HepG2 (cell line): ENCODE measurements around the gene CACNG1. TPM values are rescaled to one million over a fixed set of nuclear protein-coding genes. Genes with fewer than 3 reads are reported as not detected.

ENCODE experiments used
- ATF7 ChIP-seq, 2 experiments: fragments of 450-650 bp in 1 of 2; sonication (generic) in 1 of 2; formaldehyde crosslinking in 1 of 2; IDR thresholded peaks; 2 replicates each; pipeline versions ENCODE4 v1.4.0 to v1.6.1; 2016 to 2020; ENCODE audit warnings: antibody characterized with exemption in 1 of 2, mild to moderate bottlenecking in 1 of 2, missing genetic modification reagents in 1 of 2
- ELK4 ChIP-seq: sonication (generic); formaldehyde crosslinking; IDR thresholded peaks from 2 replicates; pipeline ENCODE4 v1.9.0; 2021; ENCODE audit warnings: missing genetic modification reagents, borderline replicate concordance
- FOXO1 ChIP-seq: sonication (generic); formaldehyde crosslinking; IDR thresholded peaks from 2 replicates; pipeline ENCODE4 v1.4.0; 2020; ENCODE audit warnings: missing genetic modification reagents
- FOXO4 ChIP-seq: sonication (generic); formaldehyde crosslinking; conservative IDR thresholded peaks from 2 replicates; pipeline ENCODE4 v1.8.1; 2023; ENCODE audit warnings: missing genetic modification reagents
- MTA1 ChIP-seq: sonication (generic); formaldehyde crosslinking; IDR thresholded peaks from 2 replicates; pipeline ENCODE4 v1.4.0; 2020; ENCODE audit warnings: missing genetic modification reagents, mild to moderate bottlenecking, borderline replicate concordance
- MTF1 ChIP-seq: sonication (generic); formaldehyde crosslinking; IDR thresholded peaks from 2 replicates; pipeline ENCODE4 v1.5.0; 2020; ENCODE audit warnings: missing genetic modification reagents
- NCOR1 ChIP-seq: fragments of 200-600 bp; sonication (generic); IDR thresholded peaks from 2 replicates; pipeline ENCODE4 v1.7.0; 2017; ENCODE audit warnings: antibody characterized with exemption, low read length, borderline replicate concordance
- ONECUT2 ChIP-seq: sonication (generic); formaldehyde crosslinking; IDR thresholded peaks from 2 replicates; pipeline ENCODE4 v1.4.0; 2020; ENCODE audit warnings: missing genetic modification reagents
- PRDM4 ChIP-seq: sonication (generic); formaldehyde crosslinking; IDR thresholded peaks from 2 replicates; pipeline ENCODE4 v1.9.0; 2021; ENCODE audit warnings: missing genetic modification reagents, borderline replicate concordance
- RELA ChIP-seq: sonication (generic); formaldehyde crosslinking; IDR thresholded peaks from 2 replicates; pipeline ENCODE4 v1.4.0; 2020; ENCODE audit warnings: missing genetic modification reagents
- SCMH1 ChIP-seq: sonication (generic); formaldehyde crosslinking; IDR thresholded peaks from 2 replicates; pipeline ENCODE4 v1.9.0; 2021; ENCODE audit warnings: missing genetic modification reagents, mild to moderate bottlenecking, borderline replicate concordance
- SP1 ChIP-seq, 2 experiments: fragments of 450-650 bp in 1 of 2; sonication (generic) in 1 of 2; formaldehyde crosslinking in 1 of 2; IDR thresholded peaks; 2 replicates each; pipeline versions ENCODE4 v1.4.0 to v1.6.1; 2016 to 2020; ENCODE audit warnings: missing genetic modification reagents in 1 of 2
- SSRP1 ChIP-seq: IDR thresholded peaks from 2 replicates; pipeline ENCODE4 v1.6.1; 2016; ENCODE audit warnings: control low read depth
- ZBTB38 ChIP-seq: sonication (generic); formaldehyde crosslinking; IDR thresholded peaks from 2 replicates; pipeline ENCODE4 v1.5.1; 2020; ENCODE audit warnings: mild to moderate bottlenecking, missing genetic modification reagents
- ZFP36L2 ChIP-seq: sonication (generic); formaldehyde crosslinking; IDR thresholded peaks from 2 replicates; pipeline ENCODE4 v1.4.0; 2020; ENCODE audit warnings: missing genetic modification reagents
- ZNF10 ChIP-seq: sonication (generic); formaldehyde crosslinking; IDR thresholded peaks from 2 replicates; pipeline ENCODE4 v1.4.0; 2020; ENCODE audit warnings: mild to moderate bottlenecking, low read depth, missing genetic modification reagents, borderline replicate concordance
- ZNF207 ChIP-seq: fragments of 450-650 bp; IDR thresholded peaks from 2 replicates; pipeline ENCODE4 v1.6.1; 2016; ENCODE audit warnings: antibody characterized with exemption, borderline replicate concordance
- ZNF280D ChIP-seq: sonication (generic); formaldehyde crosslinking; IDR thresholded peaks from 2 replicates; pipeline ENCODE4 v1.5.1; 2020; ENCODE audit warnings: mild to moderate bottlenecking, missing genetic modification reagents
- ZNF335 ChIP-seq: sonication (generic); formaldehyde crosslinking; IDR thresholded peaks from 2 replicates; pipeline ENCODE4 v1.4.0; 2020; ENCODE audit warnings: missing genetic modification reagents
- ZNF496 ChIP-seq: sonication (generic); formaldehyde crosslinking; IDR thresholded peaks from 2 replicates; pipeline ENCODE4 v1.8.1; 2023; ENCODE audit warnings: mild to moderate bottlenecking, moderate library complexity, missing genetic modification reagents; ENCODE audit not compliant: insufficient replicate concordance
- ZNF670 ChIP-seq: sonication (generic); formaldehyde crosslinking; IDR thresholded peaks from 2 replicates; pipeline ENCODE4 v1.8.0; 2022; ENCODE audit warnings: mild to moderate bottlenecking, missing genetic modification reagents, borderline replicate concordance
- polyA plus RNA-seq, 8 experiments: library from polyadenylated mRNA; depleted of rRNA in 3 of 8; stranded (reverse) in 7 of 8; unstranded in 1 of 8; fragments of >200 nt; fragmentation: Illumina TruSeq in 4 of 8; extraction: Trizol in 4 of 8; gene quantifications; 2 replicates each; pipeline versions ENCODE4 v1.2.1 to v1.2.3, GENCODE V29; 2011 to 2016; ENCODE audit warnings: low read depth in 4 of 8, missing spikeins in 1 of 8, mixed read lengths in 1 of 8; ENCODE audit not compliant: insufficient read depth in 1 of 8
- total RNA-seq, 5 experiments: library from RNA; depleted of rRNA; stranded (reverse); fragments of >200 nt; fragmentation: Illumina TruSeq; extraction: Trizol; gene quantifications; 2 replicates each; pipeline ENCODE4 v1.2.3, GENCODE V29; 2016; ENCODE audit warnings: low read depth in 1 of 5

Gene CACNG1
- total and polyA plus RNA-seq, 2 of the 13 experiments (the other 11 are each of a cell fraction or from before 2014, with no cell fraction given), result not detected

- TF ChIP-seq ELK4 (CRISPR knock-in tag) (no peak), ONECUT2 (CRISPR knock-in tag) (no peak), ZNF335 (CRISPR knock-in tag) (0 out of 2 replicates have a peak, but pooled peaks have one; percentile 59), ZNF10 (no peak), ZNF207 (no peak), ZNF280D (CRISPR knock-in tag) (no peak), ZFP36L2 (CRISPR knock-in tag) (no peak), RELA (CRISPR knock-in tag) (0 out of 2 replicates have a peak, but pooled peaks have one; percentile 59), SCMH1 (no peak), FOXO4 (CRISPR knock-in tag) (no peak), MTA1 (CRISPR knock-in tag) (no peak), ZBTB38 (CRISPR knock-in tag) (no peak), MTF1 (CRISPR knock-in tag) (no peak), ZNF496 (no peak), ATF7 (IDR thresholded peaks at IDR 0.05) (no peak), ATF7 (CRISPR knock-in tag; IDR thresholded peaks at IDR 0.05) (no peak), NCOR1 (no peak), ZNF670 (CRISPR knock-in tag) (no peak), SP1 (IDR thresholded peaks at IDR 0.05) (no peak), SP1 (CRISPR knock-in tag; IDR thresholded peaks at IDR 0.05) (no peak), FOXO1 (CRISPR knock-in tag) (0 out of 2 replicates have a peak, but pooled peaks have one; percentile 11), SSRP1 (0 out of 2 replicates have a peak, but pooled peaks have one; percentile 70), PRDM4 (CRISPR knock-in tag) (no peak)
Observed at GRCh38 chr17:67076290-67076689, 31.9 kb downstream of the CACNG1 start (continued).
